HG03439 (cell line): ENCODE measurements around the gene SCRN2.

Source experiments
- ATAC-seq: cut with Tn5 transposase; IDR thresholded peaks from one replicate; pipeline ENCODE4 v1.9.1; 2021; ENCODE audit warnings: mild to moderate bottlenecking, moderate library complexity; ENCODE audit not compliant: unreplicated experiment

The SCRN2 gene

DNA sequence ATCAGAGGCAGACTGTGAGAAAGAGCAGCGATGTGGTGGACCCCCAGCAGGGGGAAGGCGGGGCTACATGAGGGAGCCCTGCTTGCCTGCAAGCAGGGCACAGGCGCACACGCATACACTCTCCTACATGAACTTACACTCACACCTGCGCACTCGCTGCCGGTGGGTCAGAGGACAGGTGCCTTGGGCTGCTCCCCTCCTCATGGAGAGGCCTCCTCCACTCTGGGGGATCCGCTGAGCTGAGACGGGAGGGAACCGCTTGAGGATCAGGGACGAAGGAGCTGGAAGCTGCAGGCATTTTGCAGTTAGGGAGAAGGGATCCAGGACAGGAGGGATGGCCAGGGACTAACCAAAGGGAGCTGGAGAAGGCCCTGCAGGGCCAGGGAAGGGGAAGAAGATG lies 33.7 kb downstream of the SCRN2 start:
- no peak for ATAC-seq

DNA sequence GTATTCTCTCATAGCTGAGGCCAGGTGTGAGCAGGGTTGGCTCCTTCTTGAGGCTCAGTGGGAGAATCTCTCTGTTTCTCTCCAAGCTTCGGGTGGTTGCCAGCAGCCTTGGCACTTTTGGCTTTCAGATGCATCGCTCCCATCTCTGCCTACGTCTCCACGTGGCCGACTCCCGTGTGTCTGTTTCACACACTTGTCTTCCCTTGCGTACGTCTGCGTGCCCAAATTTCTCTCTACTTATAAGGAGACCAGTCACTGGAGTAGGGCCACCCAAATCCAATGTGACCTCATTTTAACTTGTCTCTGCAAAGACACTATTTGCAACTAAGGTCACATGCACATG lies 34.2 kb downstream of the SCRN2 start:
- ATAC-seq: no peak

DNA sequence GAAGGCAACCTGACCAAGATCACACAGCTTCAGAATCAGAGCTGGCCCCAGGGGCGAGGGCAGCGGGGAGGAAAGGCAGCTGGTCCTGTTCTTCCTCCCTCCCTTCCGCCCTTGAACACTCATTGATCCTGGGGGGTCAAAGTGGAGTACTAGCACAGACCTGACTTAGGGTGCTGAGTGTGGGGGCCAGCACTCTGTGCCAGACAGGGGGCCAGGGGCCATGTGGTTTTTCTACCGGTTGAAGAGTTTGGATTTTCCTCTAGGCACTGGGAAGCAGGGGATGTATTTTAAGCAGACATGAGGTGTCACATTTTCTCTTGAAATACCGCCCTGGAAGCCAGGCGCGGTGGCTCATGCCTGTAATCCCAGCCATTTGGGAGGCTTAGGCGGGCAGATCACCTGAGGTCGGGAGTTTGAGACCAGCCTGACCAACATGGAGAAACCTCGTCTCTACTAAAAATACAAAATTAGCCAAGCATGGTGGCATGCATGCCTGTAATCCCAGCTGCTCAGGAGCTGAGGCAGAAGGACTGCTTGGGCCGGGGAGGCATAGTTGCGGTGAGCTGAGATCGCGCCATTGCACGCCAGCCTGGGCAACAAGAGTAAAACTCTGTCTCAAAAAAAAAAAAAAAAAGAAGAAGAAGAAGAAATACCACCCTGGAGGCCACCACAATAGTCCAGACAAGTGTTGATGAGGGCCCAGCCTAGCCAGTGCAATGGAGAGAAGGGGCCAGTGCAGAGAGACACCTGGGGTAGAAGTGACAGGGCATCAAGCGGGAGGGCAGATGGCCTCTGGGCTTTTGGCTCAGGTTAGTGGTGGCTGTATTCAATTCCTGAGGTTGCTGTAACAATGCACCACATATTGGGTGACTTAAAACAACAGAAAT lies 34.8 kb downstream of the SCRN2 start:
- ATAC-seq: no peak

DNA sequence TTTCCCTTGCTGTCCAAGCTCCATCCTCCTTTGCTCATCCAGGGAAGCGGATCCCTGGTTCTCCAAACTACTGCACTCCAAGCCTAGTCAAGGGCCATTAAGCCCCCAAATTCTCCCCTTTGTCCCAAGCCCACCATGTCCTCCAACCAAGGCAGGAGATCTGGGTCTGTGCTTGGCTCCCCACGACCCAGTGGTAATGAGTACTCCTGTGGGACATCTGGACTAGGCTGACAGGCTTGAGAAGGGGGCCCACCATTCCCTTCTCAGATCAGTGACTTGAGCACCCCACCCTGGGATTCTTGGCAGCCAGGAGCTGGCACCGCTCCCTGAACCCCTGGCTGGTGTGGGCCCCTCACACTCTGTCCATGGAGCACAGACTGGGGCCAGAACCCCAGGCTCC lies 36.6 kb downstream of the SCRN2 start:
- no peak for ATAC-seq

DNA sequence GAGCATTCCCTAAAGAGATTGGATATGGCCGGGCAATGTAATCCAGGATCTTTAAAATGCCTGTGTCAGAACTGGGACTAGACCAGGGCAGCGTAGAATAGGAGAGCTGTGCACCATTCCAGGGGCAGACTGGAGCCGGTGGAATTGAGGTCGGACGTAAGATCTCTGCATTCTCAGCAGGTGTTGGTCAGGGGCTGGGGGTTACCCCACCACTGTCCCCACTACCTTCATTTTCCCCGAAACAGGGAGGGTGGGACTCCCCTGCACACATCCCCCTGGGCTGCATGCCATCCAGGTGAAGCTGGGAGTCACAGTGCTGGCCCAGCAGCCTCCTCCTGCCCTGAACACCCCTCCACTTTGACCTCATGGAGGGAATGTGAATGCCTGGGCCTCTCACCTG lies 37.3 kb downstream of the SCRN2 start:
- no peak for ATAC-seq

DNA sequence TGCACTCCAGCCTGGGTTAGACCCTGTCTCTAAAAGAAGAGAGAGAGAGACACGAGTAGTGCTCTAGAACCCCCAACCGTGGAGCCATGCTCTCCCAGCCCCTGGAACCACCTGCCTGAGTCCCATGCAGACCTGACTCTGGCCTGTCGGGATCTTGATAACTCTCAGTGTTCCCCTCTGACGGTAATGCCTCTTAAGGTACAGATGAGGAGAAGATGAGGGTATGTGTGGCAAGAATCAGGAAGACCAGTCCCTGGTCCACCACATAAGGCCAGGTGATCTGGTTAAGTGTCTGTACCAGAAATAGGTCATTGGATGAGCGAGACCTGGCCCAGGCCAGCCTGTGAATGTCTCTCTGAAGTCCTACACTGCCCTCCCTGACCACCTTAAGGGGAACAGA lies 37.9 kb downstream of the SCRN2 start:
- no peak for ATAC-seq

DNA sequence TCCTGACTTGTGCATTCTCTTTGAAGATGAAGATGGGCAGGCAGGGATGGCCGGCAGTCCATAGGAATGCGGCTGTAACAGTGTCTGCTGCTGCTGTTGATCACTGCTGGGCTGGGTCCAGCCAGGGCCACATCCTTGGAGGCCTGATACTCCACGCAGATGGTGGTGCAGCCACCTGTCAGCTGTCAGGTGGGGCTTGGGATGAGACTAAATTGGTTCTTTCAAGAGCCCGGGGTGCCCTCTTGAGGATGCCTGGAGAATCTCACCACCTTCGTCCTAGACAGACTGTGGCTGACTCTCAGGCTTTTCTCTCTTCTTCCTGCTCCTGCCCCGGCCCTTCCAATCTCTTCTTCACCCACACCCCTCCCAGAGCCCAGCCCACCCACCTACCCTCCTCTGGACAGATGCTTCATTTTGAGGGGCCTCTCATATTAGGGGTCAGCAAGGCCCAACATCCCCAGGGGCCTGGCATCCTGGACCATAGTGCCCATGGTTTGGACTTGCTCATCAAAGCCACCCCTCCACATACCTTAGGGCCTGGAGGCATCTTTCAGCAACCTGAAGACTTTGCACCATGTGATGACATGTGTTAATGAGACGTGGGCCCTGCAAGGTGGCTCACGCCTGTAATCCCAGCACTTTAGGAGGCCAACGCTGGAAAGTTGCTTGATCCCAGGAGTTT lies 38.6 kb downstream of the SCRN2 start:
- ATAC-seq: no peak

DNA sequence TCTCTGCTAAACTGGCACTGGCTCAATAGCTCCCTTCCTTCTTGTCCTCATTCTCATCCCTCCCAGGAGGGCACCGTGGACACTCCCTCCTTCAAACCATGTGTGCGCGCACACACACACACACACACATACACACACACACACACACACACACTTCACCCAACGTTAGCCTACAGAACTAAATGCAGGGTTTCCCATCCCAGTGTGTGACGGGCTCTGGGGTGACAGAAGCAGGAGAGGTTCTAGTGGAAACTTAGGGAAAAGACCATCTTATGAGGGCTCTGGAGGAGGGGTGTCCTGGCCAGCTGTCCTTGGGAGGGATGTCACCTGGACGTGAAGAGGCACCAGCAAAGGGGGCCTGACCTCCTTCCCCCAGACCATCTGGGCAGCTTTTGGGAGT lies 39.2 kb downstream of the SCRN2 start:
- ATAC-seq: no peak

DNA sequence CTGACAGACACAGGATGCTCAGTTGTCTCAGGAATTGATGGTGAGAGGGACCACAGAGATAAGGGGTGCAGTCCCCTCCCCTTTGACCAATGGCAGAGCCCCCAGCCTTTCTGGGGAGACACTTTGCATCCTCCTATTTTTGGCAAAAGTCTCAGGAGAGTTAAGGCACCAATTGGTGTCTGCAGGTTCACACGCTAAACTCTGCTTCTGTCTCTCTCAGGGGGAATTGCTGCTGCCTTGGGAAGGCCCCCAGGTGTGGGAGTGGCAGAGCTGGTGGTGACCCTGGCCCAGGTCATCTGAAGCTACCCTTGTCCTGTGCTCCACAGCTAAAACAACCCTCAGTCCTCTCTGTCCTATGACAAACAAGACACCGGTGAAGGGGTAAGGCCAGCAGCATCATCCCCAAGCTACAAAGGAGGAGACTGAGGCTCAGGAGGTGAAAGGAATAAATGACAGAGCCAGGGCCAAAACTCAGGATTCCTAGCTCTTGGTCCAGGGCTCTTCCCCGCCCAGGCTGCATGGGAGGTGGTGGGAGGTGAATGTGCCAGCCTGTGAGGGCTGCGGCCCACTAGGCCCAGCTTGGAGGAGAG lies 39.8 kb downstream of the SCRN2 start:
- no peak for ATAC-seq

DNA sequence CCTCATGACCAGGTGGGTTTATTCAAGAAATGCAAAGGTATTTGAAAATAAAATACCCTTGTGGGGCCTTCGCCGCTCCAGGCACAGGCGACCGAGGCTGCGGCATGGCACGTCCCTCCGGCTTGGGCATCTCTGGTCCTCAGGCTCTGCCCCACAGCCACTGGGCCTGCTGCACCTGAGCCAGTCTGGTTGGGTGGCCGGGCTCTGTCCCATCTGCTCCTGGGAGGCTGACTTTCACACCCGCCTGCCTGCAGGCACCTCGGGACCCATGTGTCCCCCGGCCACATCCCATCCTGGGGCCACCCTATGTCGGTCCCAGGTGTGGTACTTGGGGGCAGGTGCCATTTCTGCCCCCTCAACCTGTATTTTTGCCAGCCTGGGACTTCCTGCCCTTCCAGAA lies 40.4 kb downstream of the SCRN2 start:
- no peak for ATAC-seq

DNA sequence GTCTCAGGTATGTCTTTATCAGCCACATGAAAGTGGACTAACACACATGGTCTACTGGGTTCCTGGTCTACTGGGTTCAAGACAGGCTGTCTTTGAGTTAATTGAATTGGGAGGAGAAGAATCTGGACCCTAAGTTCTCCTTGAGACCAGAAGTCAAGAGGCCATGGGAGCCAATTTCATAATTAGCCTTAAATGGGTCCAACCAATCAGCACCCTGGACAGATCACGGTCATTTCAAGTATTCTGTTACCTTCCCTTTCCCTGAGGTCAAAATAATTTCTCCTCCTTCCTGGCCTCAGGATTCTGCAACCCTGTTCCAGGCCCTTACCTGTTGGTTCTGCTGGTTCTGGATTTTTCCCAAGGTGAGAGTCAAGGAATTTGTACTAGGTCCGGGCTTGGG lies 43.3 kb downstream of the SCRN2 start:
- no peak for ATAC-seq

DNA sequence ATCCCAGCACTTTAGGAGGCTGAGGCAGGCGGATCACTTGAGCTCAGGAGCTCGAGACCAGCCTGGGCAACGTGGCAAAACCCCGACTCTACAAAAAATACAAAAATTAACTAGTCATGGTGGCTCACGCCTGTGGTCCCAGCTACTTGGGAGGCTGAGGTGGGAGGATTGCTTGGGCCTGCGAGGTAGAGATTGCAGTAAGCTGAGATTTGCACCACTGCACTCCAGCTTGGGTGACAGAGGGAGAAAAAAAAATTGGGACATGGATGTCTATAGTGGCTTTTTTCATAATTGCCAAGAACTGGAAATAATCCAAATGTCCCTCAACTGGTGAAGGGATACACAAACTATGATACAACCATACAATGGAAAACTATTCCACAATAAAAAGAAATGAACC lies 48.1 kb downstream of the SCRN2 start:
- ATAC-seq: no peak

DNA sequence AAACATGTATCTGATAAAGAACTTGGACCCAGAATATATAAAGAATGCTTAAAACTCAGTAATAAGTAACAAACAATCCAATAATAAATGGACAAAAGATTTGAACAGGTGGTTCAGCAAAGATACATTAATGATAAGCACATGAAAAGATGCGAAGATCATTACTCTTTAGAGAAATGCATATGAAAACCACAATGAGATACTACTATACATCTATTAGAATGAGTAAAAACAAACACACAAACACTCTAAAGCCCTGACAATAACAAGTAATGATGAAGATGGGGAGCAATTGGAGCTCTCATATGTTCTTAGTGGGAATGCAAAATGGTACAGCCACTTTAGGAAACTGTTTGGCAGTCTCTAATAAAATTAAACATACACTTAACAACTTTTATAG lies 48.6 kb downstream of the SCRN2 start:
- no peak for ATAC-seq

DNA sequence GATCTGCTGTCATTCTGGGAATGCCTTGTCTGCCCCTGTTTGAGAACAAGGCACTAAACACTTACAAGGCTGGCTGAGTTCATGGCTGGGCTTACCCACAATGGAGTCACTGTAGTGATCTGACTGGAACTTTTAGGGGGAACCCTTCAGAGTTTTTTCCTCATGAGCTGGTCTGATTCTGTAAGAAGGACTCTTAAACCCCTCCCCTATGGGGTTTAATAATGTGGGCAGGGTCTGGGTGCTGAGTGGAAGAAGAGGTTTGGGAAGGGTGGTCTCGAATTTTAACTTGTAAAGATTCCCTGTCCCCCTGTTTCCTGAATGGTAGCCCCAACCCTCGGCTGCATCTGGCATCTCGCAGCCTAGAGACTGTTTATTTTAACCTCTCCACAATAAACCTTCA lies 50.0 kb downstream of the SCRN2 start:
- no peak for ATAC-seq

DNA sequence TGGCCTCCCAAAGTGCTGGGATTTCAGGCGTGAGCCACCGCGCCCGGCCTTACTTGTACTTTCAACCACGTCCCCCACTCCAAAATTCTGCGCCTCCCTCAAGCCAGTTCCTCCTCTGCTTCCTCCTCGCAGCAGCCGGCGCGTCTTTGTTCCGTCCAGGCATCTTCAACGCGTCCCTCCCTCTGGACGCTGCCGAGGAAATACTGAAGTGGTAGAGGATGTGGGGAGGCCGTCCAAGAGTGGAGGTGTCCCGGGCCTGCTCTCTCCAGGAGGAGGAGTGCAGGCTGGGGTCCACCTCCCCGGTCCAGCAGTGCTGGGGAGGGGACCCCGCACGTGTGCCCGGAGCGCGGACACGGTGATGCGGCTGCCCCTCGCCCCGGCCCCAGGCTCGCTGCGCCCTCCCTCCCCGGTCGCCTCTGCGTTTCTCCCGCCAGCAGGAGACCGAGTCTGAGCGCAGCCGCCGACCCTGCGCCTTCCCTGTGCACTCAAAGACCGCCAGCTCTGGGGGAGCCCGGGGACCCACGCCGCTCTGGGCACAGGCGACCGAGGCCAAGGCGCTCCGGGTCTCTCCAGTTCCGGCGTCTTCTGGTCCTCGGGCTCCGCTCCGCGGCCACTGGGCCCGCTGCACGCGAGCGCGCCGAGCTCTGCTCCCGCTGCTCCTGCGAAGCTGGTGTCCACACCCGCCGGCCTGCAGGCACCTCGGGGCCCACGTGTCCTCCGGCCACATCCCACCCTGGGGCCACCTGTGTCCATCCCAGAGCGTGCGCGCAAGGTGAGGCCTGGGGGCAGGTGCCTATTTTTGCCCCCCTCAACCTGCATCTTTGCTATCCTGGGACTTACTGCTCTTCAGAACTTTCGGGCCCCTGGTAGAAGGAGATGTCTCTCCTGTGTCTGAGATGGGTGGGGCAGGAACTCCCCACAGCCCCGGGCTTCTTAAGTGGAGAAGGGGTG lies 51.2 kb downstream of the SCRN2 start:
- ATAC-seq: no peak
